ENCODE results near the gene KRT74.

KRT74 gene

DNA sequence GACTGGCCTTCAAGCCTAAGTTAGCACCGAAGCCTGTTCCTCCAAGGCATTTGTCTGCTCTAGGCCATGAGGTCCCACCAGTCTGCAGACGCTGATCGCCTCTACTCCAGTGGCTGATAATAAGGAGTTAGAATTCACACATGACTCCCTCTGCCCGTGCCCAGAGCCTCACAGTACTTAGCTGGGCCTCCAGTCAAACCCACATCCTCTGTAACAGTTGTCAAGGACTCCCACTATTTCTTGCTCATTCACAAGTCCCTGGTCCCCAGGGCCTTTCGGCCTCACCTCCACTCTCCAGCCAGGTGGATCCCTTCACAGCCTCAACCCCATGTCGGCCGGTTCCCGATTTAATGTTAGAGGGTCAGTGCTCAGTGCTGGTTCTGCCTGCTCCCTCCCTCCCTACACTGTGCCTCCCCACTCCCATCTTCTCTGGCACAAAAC, 47.1 kb downstream of the KRT74 start:
- H3K27me3 ChIP-seq (ENCODE audit: insufficient read depth, poor library complexity, severe bottlenecking) = no peaks in the 10 kb centered on the region
- DNase-seq (ENCODE audit: low spot score) = no peak
- TF ChIP-seq, protein P1, sequence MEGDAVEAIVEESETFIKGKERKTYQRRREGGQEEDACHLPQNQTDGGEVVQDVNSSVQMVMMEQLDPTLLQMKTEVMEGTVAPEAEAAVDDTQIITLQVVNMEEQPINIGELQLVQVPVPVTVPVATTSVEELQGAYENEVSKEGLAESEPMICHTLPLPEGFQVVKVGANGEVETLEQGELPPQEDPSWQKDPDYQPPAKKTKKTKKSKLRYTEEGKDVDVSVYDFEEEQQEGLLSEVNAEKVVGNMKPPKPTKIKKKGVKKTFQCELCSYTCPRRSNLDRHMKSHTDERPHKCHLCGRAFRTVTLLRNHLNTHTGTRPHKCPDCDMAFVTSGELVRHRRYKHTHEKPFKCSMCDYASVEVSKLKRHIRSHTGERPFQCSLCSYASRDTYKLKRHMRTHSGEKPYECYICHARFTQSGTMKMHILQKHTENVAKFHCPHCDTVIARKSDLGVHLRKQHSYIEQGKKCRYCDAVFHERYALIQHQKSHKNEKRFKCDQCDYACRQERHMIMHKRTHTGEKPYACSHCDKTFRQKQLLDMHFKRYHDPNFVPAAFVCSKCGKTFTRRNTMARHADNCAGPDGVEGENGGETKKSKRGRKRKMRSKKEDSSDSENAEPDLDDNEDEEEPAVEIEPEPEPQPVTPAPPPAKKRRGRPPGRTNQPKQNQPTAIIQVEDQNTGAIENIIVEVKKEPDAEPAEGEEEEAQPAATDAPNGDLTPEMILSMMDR (IDR thresholded peaks at IDR 0.05; ENCODE audit: poor library complexity, severe bottlenecking) = no peak
- peaks cover 46% of the 10 kb centered on the region for H3K4me1 ChIP-seq (ENCODE audit: insufficient read depth, poor library complexity, severe bottlenecking)
- no peak overlapping the region for H3K4me3 ChIP-seq (ENCODE audit: severe bottlenecking)
- no peaks in the 10 kb centered on the region for H3K9me3 ChIP-seq (ENCODE audit: severe bottlenecking)
- peak overlapping the region; percentile 99 for H3K27ac ChIP-seq (ENCODE audit: poor library complexity, severe bottlenecking)
- H3K36me3 ChIP-seq (ENCODE audit: low read depth) = no peaks in the 10 kb centered on the region
- ATAC-seq (ENCODE audit: low read depth) = no peak

GRCh38 chr12:52525661-52526499, 47.8 kb downstream of the KRT74 start:
- Histone ChIP-seq H3K27ac (ENCODE audit: poor library complexity, severe bottlenecking) (peak overlapping the region; percentile 99), H3K36me3 (ENCODE audit: low read depth) (no peaks in the 10 kb centered on the region), H3K4me1 (ENCODE audit: insufficient read depth, poor library complexity, severe bottlenecking) (peaks cover 51% of the 10 kb centered on the region), H3K9me3 (ENCODE audit: severe bottlenecking) (no peaks in the 10 kb centered on the region), H3K4me3 (ENCODE audit: severe bottlenecking) (no peak overlapping the region), H3K27me3 (ENCODE audit: insufficient read depth, poor library complexity, severe bottlenecking) (no peaks in the 10 kb centered on the region)
- TF ChIP-seq, protein P1 (IDR thresholded peaks at IDR 0.05; ENCODE audit: poor library complexity, severe bottlenecking) = no peak
- DNase-seq (ENCODE audit: low spot score) (no peak), ATAC-seq (ENCODE audit: low read depth) (no peak)

DNA sequence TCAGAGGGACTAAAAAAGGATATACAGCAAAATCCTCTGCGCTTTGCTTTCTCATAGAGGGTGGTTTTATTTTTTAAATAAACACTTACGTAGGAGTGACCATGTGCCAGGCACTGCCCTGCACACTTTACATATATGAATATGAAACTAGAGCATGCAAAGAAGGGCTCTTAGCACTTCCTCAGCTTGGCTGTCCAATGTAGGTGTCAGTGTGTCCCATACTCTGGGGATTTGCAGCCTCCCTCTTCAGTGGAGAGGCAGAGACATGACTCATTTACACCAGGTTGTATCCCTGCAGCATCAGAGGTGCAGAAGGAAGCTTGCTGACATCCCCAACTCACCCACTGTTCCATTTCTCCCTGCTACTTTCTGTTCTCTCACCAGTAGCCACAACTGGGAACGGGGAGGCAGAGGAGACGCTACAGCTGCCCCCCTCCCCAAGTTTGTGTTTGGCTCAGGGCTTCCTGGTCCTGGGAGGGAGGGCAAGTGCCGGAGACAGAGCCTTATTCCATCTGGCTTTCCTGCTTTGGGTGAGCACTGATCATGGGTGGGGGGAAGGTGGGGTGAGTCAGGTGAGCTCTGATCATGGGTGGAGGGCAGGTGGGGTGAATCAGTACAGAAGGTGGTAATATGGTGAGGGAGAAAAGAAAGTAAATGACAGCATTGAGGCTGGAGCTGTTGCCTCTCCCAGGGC, 48.6 kb downstream of the KRT74 start:
- peak; percentile 31 for ATAC-seq (ENCODE audit: low read depth)

GRCh38 chr12:52524241-52524897, 49.3 kb downstream of the KRT74 start:
- H3K4me1 ChIP-seq (ENCODE audit: insufficient read depth, poor library complexity, severe bottlenecking) = peaks cover 55% of the 10 kb centered on the region
- ATAC-seq (ENCODE audit: low read depth) (peak; percentile 10; the same call in 2 of the 3 replicates), DNase-seq (ENCODE audit: low spot score) (no peak)
- no peaks in the 10 kb centered on the region for H3K9me3 ChIP-seq (ENCODE audit: severe bottlenecking)
- TF ChIP-seq, protein P1 (IDR thresholded peaks at IDR 0.05; ENCODE audit: poor library complexity, severe bottlenecking) = peak; percentile 11
- no peak overlapping the region for H3K4me3 ChIP-seq (ENCODE audit: severe bottlenecking)
- peaks cover 8% of the 10 kb centered on the region for H3K36me3 ChIP-seq (ENCODE audit: low read depth)
- H3K27me3 ChIP-seq (ENCODE audit: insufficient read depth, poor library complexity, severe bottlenecking) = no peaks in the 10 kb centered on the region
- peak overlapping the region; percentile 99 for H3K27ac ChIP-seq (ENCODE audit: poor library complexity, severe bottlenecking)

More for the DNA sequence above, 48.6 kb downstream of the KRT74 start:
- Histone ChIP-seq H3K4me1 (ENCODE audit: insufficient read depth, poor library complexity, severe bottlenecking) (peaks cover 55% of the 10 kb centered on the region), H3K4me3 (ENCODE audit: severe bottlenecking) (no peak overlapping the region), H3K9me3 (ENCODE audit: severe bottlenecking) (no peaks in the 10 kb centered on the region), H3K27me3 (ENCODE audit: insufficient read depth, poor library complexity, severe bottlenecking) (no peaks in the 10 kb centered on the region), H3K27ac (ENCODE audit: poor library complexity, severe bottlenecking) (peak overlapping the region; percentile 99), H3K36me3 (ENCODE audit: low read depth) (peaks cover 1% of the 10 kb centered on the region)
- no peak for DNase-seq (ENCODE audit: low spot score)
- TF ChIP-seq, protein P1 (IDR thresholded peaks at IDR 0.05; ENCODE audit: poor library complexity, severe bottlenecking) = no peak

Measured in RWPE2 (cell line).